K562 (cell line): ENCODE measurements around the gene ANKRD11.

Experiments
- COPS2 ChIP-seq: fragments of 450-650 bp; conservative IDR thresholded peaks from 2 replicates; pipeline ENCODE4 v1.6.1; 2016; ENCODE audit warnings: mild to moderate bottlenecking, moderate library complexity
- CTCF ChIP-seq, 3 experiments: IDR thresholded peaks in 2 of 3; conservative IDR thresholded peaks in 1 of 3; 2 replicates each; pipeline ENCODE4 v1.5.1; 2011 to 2012; ENCODE audit warnings: low read length in 3 of 3, mild to moderate bottlenecking in 3 of 3, control low read depth in 2 of 3, improper control_type of control experiment in 1 of 3, inconsistent platforms in 1 of 3, low read depth in 1 of 3, mixed read lengths in 1 of 3, moderate library complexity in 1 of 3; ENCODE audit not compliant: insufficient read depth in 2 of 3
- HNRNPUL1 ChIP-seq: fragments of 200-400 bp; formaldehyde crosslinking; IDR thresholded peaks from 2 replicates; pipeline ENCODE4 v1.6.1; 2017; ENCODE audit warnings: low read length
- JUNB ChIP-seq: fragments of 450-650 bp; formaldehyde crosslinking; conservative IDR thresholded peaks from 2 replicates; pipeline ENCODE4 v1.4.0; 2020; ENCODE audit warnings: mild to moderate bottlenecking
- MYC ChIP-seq, 2 experiments: fragments of 250-450 bp in 1 of 2; sonication (Bioruptor Pico) in 1 of 2; IDR thresholded peaks; 2 replicates each; pipeline versions ENCODE4 v1.5.1 to v1.6.1; 2012 to 2021; ENCODE audit warnings: low read depth in 2 of 2, borderline replicate concordance in 1 of 2, improper control_type of control experiment in 1 of 2, low read length in 1 of 2, mild to moderate bottlenecking in 1 of 2, moderate library complexity in 1 of 2
- PREB ChIP-seq: sonication (generic); formaldehyde crosslinking; IDR thresholded peaks from 2 replicates; pipeline ENCODE4 v1.8.1; 2023; ENCODE audit warnings: mild to moderate bottlenecking, missing genetic modification reagents
- RAD21 ChIP-seq, 2 experiments: fragments of 250-450 bp in 1 of 2; fragments of 450-650 bp in 1 of 2; sonication (Bioruptor Pico) in 1 of 2; formaldehyde crosslinking in 1 of 2; IDR thresholded peaks in 1 of 2; conservative IDR thresholded peaks in 1 of 2; 2 replicates each; pipeline versions ENCODE4 v1.4.0 to v1.8.0; 2020 to 2022; ENCODE audit warnings: mild to moderate bottlenecking in 2 of 2, moderate library complexity in 1 of 2
- REST ChIP-seq, 2 experiments: fragments of 450-650 bp; formaldehyde crosslinking in 1 of 2; IDR thresholded peaks; 2 replicates each; pipeline versions ENCODE4 v1.4.0 to v1.6.1; 2014 to 2020; ENCODE audit warnings: mild to moderate bottlenecking in 2 of 2, borderline replicate concordance in 1 of 2, low read depth in 1 of 2
- RFX1 ChIP-seq: fragments of 450-650 bp; IDR thresholded peaks from 2 replicates; pipeline ENCODE4 v1.6.1; 2016; ENCODE audit warnings: mild to moderate bottlenecking, moderate library complexity
- SIX5 ChIP-seq, 2 experiments: IDR thresholded peaks; 2 replicates each; pipeline ENCODE4 v1.6.1; 2011; ENCODE audit warnings: low read length in 2 of 2, borderline replicate concordance in 1 of 2, low read depth in 1 of 2, mild to moderate bottlenecking in 1 of 2, moderate library complexity in 1 of 2; ENCODE audit not compliant: insufficient read depth in 1 of 2
- SREBF1 ChIP-seq: fragments of 150-350 bp; IDR thresholded peaks from 2 replicates; pipeline ENCODE4 v1.6.1; 2014; ENCODE audit warnings: antibody characterized with exemption, low read depth, low read length, borderline replicate concordance

DNA sequence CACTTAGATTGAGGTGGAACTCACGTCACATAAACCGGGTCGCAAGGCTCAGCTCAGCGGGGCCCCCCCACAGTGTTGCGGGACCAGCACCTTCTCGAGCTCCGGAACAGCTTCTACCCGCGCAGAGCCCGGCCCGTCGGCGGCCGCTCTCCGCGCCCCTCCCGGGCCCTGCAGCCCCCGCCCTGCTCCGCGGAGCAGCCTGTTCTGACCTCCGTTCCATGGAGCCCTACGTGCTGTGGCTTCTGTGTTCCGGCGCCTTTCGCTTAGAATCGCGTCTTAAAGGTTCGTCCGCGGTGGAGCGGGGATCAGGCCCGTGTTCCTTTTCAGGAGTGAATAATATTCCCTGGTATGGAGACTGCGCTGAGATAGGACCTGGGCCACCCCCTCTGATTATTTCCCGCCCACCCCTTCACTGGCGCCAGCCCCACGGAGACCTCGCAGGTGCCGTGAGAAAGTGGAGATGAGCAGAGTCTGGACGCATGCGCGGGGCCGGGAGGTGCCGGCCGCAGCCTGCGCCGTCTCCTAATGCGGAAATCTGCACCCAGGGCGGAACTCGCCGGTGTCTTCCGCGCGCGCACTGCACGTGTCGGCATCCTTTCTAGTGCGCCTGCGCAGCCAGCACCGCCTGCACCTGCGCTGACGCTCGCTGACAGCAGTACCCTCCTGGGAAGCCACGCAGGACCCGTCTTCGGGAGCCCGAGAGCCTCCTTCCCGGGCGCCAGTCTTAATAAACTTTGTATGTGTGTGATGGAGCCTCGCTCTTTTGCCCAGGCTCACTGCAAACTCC lies 242.0 kb downstream of the ANKRD11 start:
- TF ChIP-seq CTCF (IDR thresholded peaks at IDR 0.05 in 2 of 3, conservative IDR thresholded peaks at IDR 0.05 in 1 of 3; ENCODE audit: insufficient read depth in 2 of 3, low read depth in 1 of 3, low read length in 3 of 3) (no peak), RFX1 (no peak), SREBF1 (no peak), HNRNPUL1 (no peak), JUNB (no peak), PREB (no peak), REST (IDR thresholded peaks at IDR 0.05; ENCODE audit: borderline replicate concordance) (no peak), REST (CRISPR knock-in tag; IDR thresholded peaks at IDR 0.05; ENCODE audit: low read depth) (no peak), COPS2 (no peak), MYC (IDR thresholded peaks at IDR 0.05; ENCODE audit: low read depth, low read length) (no peak), MYC (CRISPR knock-in tag; IDR thresholded peaks at IDR 0.05; ENCODE audit: borderline replicate concordance, low read depth) (no peak), RAD21 (CRISPR knock-in tag; conservative IDR thresholded peaks at IDR 0.05 in 1 of 2, IDR thresholded peaks at IDR 0.05 in 1 of 2) (no peak), SIX5 (IDR thresholded peaks at IDR 0.05; ENCODE audit: borderline replicate concordance in 1 of 2, insufficient read depth in 1 of 2, low read depth in 1 of 2, low read length in 2 of 2) (no peak)
